Fibroblast of lung (primary cell): ENCODE results near the gene UBIAD1. TPM values are rescaled to one million over a fixed set of nuclear protein-coding genes. Genes with fewer than 3 reads are reported as not detected.

Source experiments
- DNase-seq, 2 donors: peaks; one replicate each; pipeline versions ENCODE4 v3.0.0 to v3.0.0-alpha.2; 2010; ENCODE audit warnings: low read depth in 2 of 2
- H2AFZ ChIP-seq: 2 replicates; pipeline ENCODE4 v1.5.1; 2012; ENCODE audit warnings: low read length, control low read depth, inconsistent platforms
- H3K27ac ChIP-seq: 2 replicates; pipeline ENCODE4 v1.5.1; 2011; ENCODE audit warnings: low read length, control low read depth; ENCODE audit not compliant: insufficient read depth
- H3K27me3 ChIP-seq: 2 replicates; pipeline ENCODE4 v1.5.1; 2011; ENCODE audit warnings: mild to moderate bottlenecking, low read length; ENCODE audit not compliant: control insufficient read depth, insufficient read depth
- H3K36me3 ChIP-seq: 2 replicates; pipeline ENCODE4 v1.5.1; 2011; ENCODE audit warnings: low read length; ENCODE audit not compliant: control insufficient read depth, insufficient read depth
- H3K4me1 ChIP-seq: 2 replicates; pipeline ENCODE4 v1.5.1; 2011; ENCODE audit warnings: low read length; ENCODE audit not compliant: control insufficient read depth, insufficient read depth; ENCODE audit errors: extremely low read depth
- H3K4me2 ChIP-seq: 2 replicates; pipeline ENCODE4 v1.5.1; 2011; ENCODE audit warnings: low read length, control low read depth; ENCODE audit not compliant: insufficient read depth; ENCODE audit errors: extremely low read depth
- H3K4me3 ChIP-seq, 4 experiments: fragments of 200-600 bp in 1 of 4; sonication (generic) in 1 of 4; replicated peaks in 1 of 4; 2 replicates each; pipeline ENCODE4 v1.5.1; 2011 to 2016; ENCODE audit warnings: low read length in 4 of 4, low read depth in 3 of 4, mild to moderate bottlenecking in 3 of 4, control low read depth in 2 of 4, inconsistent platforms in 1 of 4, mixed read lengths in 1 of 4; ENCODE audit not compliant: insufficient read depth in 1 of 4; ENCODE audit errors: control extremely low read depth in 1 of 4
- H3K79me2 ChIP-seq: 2 replicates; pipeline ENCODE4 v1.5.1; 2012; ENCODE audit warnings: mild to moderate bottlenecking, low read length, inconsistent platforms; ENCODE audit not compliant: control insufficient read depth, insufficient read depth
- H3K9ac ChIP-seq: 2 replicates; pipeline ENCODE4 v1.5.1; 2011; ENCODE audit warnings: mild to moderate bottlenecking, low read length, control low read depth; ENCODE audit not compliant: insufficient read depth
- H3K9me3 ChIP-seq: 2 replicates; pipeline ENCODE4 v1.5.1; 2012; ENCODE audit warnings: low read depth, low read length; ENCODE audit not compliant: control insufficient read depth, insufficient read depth
- H4K20me1 ChIP-seq: 2 replicates; pipeline ENCODE4 v1.5.1; 2011; ENCODE audit warnings: low read length; ENCODE audit not compliant: control insufficient read depth, insufficient read depth; ENCODE audit errors: extremely low read depth
- EZH2 ChIP-seq: IDR thresholded peaks from 2 replicates; pipeline ENCODE4 v1.5.1; 2012; ENCODE audit warnings: low read length, control low read depth, mild to moderate bottlenecking; ENCODE audit errors: missing control alignments
- polyA plus RNA-seq, 2 donors: library from polyadenylated mRNA; depleted of rRNA in 1 of 2; stranded (reverse) in 1 of 2; unstranded in 1 of 2; fragments of >200 nt; gene quantifications; 2 replicates each; pipeline ENCODE4 v1.2.1, GENCODE V29; 2011 to 2012; ENCODE audit warnings: missing spikeins in 1 of 2
- total RNA-seq: library from RNA; depleted of rRNA; stranded (reverse); fragments of >200 nt; gene quantifications from 2 replicates; pipeline ENCODE4 v1.2.1, GENCODE V29; 2014
- TF ChIP-seq, protein P1 (sequence below), 2 donors: IDR thresholded peaks in 1 of 2; conservative IDR thresholded peaks in 1 of 2; 1 replicate in 1 of 2; 2 replicates in 1 of 2; pipeline ENCODE4 v1.5.1; 2011 to 2012; ENCODE audit warnings: low read length in 2 of 2, control low read depth in 1 of 2, inconsistent platforms in 1 of 2, low read depth in 1 of 2, mild to moderate bottlenecking in 1 of 2

Gene UBIAD1
- total and polyA plus RNA-seq, 2 donors (not counting 1 experiment from before 2014, with no cell fraction given): 7.1 to 7.6 TPM

DNA sequence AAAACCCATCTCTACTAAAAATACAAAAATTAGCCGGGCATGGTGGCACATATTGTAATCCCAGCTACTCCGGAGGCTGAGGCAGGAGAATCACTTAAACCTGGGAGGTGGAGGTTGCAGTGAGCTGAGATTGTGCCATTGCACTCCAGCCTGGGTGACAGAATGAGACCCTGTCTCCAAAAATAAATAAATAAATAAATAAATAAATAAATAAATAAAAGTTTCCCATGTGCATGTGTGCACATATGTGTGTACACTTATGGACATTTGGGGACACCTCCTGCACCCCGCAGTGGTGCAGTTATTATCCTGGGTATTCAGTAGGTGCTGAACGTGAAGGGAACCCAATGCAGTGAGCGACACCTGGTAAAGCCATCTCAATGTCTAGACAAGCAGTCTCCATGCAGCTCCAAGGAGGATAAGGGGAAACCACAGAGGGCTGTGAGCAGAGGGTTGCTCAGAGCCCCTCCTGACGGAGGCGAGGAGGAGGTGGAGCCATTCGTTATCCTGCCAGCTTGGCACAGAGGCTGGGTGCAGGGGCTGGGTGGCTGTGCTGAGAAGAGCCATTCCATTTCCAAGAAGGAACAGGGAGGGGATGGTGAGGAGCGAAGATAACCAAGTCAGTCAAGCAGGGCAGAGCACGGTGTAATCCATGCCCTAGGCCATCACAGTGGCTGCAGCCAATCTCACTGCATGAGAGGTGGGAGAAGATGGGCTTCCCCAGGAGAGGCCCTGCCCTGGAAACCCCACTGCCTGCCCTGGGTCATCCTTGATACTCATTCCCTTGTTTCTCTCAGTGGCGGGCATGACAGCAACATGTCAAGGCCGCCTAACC is 25.6 kb downstream of the UBIAD1 start:
- no peaks in the 10 kb centered on the region for H3K36me3 ChIP-seq
- DNase-seq: no peak
- H3K27ac ChIP-seq: no peak overlapping the region
- H3K79me2 ChIP-seq: no peaks in the 10 kb centered on the region
- no peaks in the 10 kb centered on the region for H3K27me3 ChIP-seq
- H4K20me1 ChIP-seq: no peaks in the 10 kb centered on the region
- no peak overlapping the region for H3K9ac ChIP-seq
- TF ChIP-seq EZH2: no peak
- TF ChIP-seq, protein P1, sequence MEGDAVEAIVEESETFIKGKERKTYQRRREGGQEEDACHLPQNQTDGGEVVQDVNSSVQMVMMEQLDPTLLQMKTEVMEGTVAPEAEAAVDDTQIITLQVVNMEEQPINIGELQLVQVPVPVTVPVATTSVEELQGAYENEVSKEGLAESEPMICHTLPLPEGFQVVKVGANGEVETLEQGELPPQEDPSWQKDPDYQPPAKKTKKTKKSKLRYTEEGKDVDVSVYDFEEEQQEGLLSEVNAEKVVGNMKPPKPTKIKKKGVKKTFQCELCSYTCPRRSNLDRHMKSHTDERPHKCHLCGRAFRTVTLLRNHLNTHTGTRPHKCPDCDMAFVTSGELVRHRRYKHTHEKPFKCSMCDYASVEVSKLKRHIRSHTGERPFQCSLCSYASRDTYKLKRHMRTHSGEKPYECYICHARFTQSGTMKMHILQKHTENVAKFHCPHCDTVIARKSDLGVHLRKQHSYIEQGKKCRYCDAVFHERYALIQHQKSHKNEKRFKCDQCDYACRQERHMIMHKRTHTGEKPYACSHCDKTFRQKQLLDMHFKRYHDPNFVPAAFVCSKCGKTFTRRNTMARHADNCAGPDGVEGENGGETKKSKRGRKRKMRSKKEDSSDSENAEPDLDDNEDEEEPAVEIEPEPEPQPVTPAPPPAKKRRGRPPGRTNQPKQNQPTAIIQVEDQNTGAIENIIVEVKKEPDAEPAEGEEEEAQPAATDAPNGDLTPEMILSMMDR (conservative IDR thresholded peaks at IDR 0.05 in 1 of 2, IDR thresholded peaks at IDR 0.05 in 1 of 2; ENCODE audit: low read depth in 1 of 2, low read length in 2 of 2): no peak
- no peaks in the 10 kb centered on the region for H3K9me3 ChIP-seq
- no peak overlapping the region for H2AFZ ChIP-seq
- H3K4me3 ChIP-seq: no peak overlapping the region
- no peak overlapping the region for H3K4me2 ChIP-seq
- H3K4me1 ChIP-seq: no peaks in the 10 kb centered on the region

- no peak overlapping the region for H2AFZ ChIP-seq
- H3K9ac ChIP-seq: no peak overlapping the region
- TF ChIP-seq, protein P1 (conservative IDR thresholded peaks at IDR 0.05 in 1 of 2, IDR thresholded peaks at IDR 0.05 in 1 of 2; ENCODE audit: low read depth in 1 of 2, low read length in 2 of 2): no peak
- no peak for TF ChIP-seq EZH2
- no peak overlapping the region for H3K27ac ChIP-seq
- no peaks in the 10 kb centered on the region for H3K4me1 ChIP-seq
- no peak overlapping the region for H3K4me2 ChIP-seq
- H3K4me3 ChIP-seq: no peak overlapping the region
- no peaks in the 10 kb centered on the region for H3K9me3 ChIP-seq
- no peaks in the 10 kb centered on the region for H3K36me3 ChIP-seq
- no peak for DNase-seq
- no peaks in the 10 kb centered on the region for H4K20me1 ChIP-seq
- H3K79me2 ChIP-seq: no peaks in the 10 kb centered on the region
- H3K27me3 ChIP-seq: no peaks in the 10 kb centered on the region
These were observed 26.2 kb downstream of the UBIAD1 start for GRCh38 chr1:11299225-11299574.

GRCh38 chr1:11301601-11302000 is 28.6 kb downstream of the UBIAD1 start:
- Histone ChIP-seq H3K27ac (no peak overlapping the region), H3K27me3 (no peaks in the 10 kb centered on the region), H3K9ac (no peak overlapping the region), H4K20me1 (no peaks in the 10 kb centered on the region), H3K36me3 (no peaks in the 10 kb centered on the region), H3K79me2 (no peaks in the 10 kb centered on the region), H3K4me1 (no peaks in the 10 kb centered on the region), H2AFZ (no peak overlapping the region), H3K4me3 (no peak overlapping the region), H3K9me3 (no peaks in the 10 kb centered on the region), H3K4me2 (no peak overlapping the region)
- no peak for DNase-seq
- TF ChIP-seq, protein P1 (conservative IDR thresholded peaks at IDR 0.05 in 1 of 2, IDR thresholded peaks at IDR 0.05 in 1 of 2; ENCODE audit: low read depth in 1 of 2, low read length in 2 of 2): no peak
- no peak for TF ChIP-seq EZH2
